Body of pancreas (tissue), 4 donors: ENCODE data around the gene TNP2. TPM values are rescaled to one million over a fixed set of nuclear protein-coding genes. Genes with fewer than 3 reads are reported as not detected.

ENCODE experiments used
- ATAC-seq: fragments of 150-250 bp; one replicate; pipeline ENCODE4 v1.9.1; 2016
- DNase-seq, 4 donors: peaks; one replicate each; pipeline ENCODE4 v3.0.0-alpha.2; 2019
- H3K27ac ChIP-seq, 4 donors: fragments of 200-600 bp; sonication (generic); 1 replicate in 3 of 4; 2 replicates in 1 of 4; pipeline versions ENCODE4 v1.5.1 to v1.6.1; 2016 to 2019; ENCODE audit warnings: mild to moderate bottlenecking in 1 of 4, mixed read lengths in 1 of 4, moderate library complexity in 1 of 4
- H3K27me3 ChIP-seq, 2 donors: fragments of 200-600 bp; sonication (generic); one replicate each; pipeline ENCODE4 v1.6.0; 2016; ENCODE audit warnings: mild to moderate bottlenecking in 1 of 2
- H3K36me3 ChIP-seq, 2 donors: fragments of 200-600 bp; sonication (generic); replicated peaks in 1 of 2; 2 replicates each; pipeline ENCODE4 v1.5.1; 2016; ENCODE audit warnings: low read depth in 2 of 2; ENCODE audit not compliant: insufficient read depth in 1 of 2
- H3K4me1 ChIP-seq: fragments of 200-600 bp; sonication (generic); one replicate; pipeline ENCODE4 v1.6.0; 2016
- H3K4me3 ChIP-seq, 2 donors: fragments of 200-600 bp; sonication (generic); 1 replicate in 1 of 2; 2 replicates in 1 of 2; pipeline ENCODE4 v1.5.1; 2016 to 2019
- H3K9me3 ChIP-seq, 3 donors: fragments of 200-600 bp; sonication (generic); 1 replicate in 2 of 3; 2 replicates in 1 of 3; pipeline ENCODE4 v1.5.1; 2016
- POLR2A ChIP-seq, 3 donors: fragments of 450-650 bp; IDR thresholded peaks; one replicate each; pipeline ENCODE4 v1.6.1; 2016; ENCODE audit warnings: antibody characterized with exemption in 3 of 3, mild to moderate bottlenecking in 2 of 3
- WGBS, 2 donors: methylation state at CpG; one replicate each; pipeline ENCODE4 v1.1.5; 2017; 5-methylcytosine and 5-hydroxymethylcytosine counted together
- intact Hi-C: fragments of 100-400 bp; cut with DNase I; formaldehyde crosslinking; loops from one replicate; pipeline ENCODE4 v1.15.1; 2023
- total RNA-seq, 2 donors: library from RNA; depleted of rRNA; stranded (reverse); fragments of >200 nt; gene quantifications; one replicate each; pipeline ENCODE4 v1.1.0, GENCODE V29; 2016
- TF ChIP-seq, protein P1 (sequence below), 7 experiments: fragments of 450-650 bp in 4 of 7; fragments of 200-600 bp in 3 of 7; sonication (generic) in 3 of 7; IDR thresholded peaks; one replicate each; pipeline ENCODE4 v1.5.1; 2016 to 2019; ENCODE audit warnings: antibody characterized with exemption in 7 of 7

The TNP2 gene
- total RNA-seq, 2 donors from 2014 or later, result not detected

DNA sequence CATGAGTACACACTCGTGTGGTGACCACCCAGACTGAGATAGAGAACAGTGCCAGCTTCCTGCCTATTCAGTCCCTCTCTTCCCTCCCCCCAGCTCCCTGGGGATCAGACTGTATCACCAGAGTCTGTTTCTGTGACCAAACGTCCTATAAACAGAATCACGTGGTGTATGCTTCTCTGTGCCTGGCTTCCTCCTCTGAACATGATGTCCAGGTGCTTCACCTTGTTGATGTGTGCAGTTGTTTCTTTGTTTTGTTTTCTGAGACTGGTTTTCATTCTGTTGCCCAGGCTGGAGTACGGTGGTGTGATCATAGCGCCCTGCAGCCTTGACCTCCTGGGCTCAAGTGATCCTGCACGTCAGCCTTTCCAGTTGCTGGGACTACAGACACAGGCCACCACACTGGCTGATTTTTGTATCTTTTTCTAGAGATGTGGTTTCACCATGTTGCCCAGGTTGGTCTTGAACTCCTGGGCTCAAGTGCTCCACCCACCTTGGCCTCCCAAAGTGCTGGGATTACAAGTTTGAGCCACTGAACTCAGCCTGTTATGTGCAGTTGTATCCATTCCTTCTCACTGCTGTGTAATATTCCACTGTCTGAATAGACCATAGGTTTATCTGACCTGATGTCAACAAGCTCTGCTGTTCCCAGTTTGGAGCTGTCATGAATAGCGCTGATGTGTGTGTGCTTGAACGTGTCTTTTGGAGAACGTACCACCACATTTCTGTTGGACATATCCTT lies 40.9 kb upstream of the TNP2 start:
- Histone ChIP-seq H3K27ac (no peak overlapping the region), H3K9me3 (no peaks in the 10 kb centered on the region), H3K27me3 (no peaks in the 10 kb centered on the region), H3K4me3 (no peak overlapping the region), H3K36me3 (no peaks in the 10 kb centered on the region), H3K4me1 (peaks cover 16% of the 10 kb centered on the region)
- 58 to 71% methylated on average over 9 of the region's 9 CpGs for WGBS, 2 donors
- TF ChIP-seq, protein P1, sequence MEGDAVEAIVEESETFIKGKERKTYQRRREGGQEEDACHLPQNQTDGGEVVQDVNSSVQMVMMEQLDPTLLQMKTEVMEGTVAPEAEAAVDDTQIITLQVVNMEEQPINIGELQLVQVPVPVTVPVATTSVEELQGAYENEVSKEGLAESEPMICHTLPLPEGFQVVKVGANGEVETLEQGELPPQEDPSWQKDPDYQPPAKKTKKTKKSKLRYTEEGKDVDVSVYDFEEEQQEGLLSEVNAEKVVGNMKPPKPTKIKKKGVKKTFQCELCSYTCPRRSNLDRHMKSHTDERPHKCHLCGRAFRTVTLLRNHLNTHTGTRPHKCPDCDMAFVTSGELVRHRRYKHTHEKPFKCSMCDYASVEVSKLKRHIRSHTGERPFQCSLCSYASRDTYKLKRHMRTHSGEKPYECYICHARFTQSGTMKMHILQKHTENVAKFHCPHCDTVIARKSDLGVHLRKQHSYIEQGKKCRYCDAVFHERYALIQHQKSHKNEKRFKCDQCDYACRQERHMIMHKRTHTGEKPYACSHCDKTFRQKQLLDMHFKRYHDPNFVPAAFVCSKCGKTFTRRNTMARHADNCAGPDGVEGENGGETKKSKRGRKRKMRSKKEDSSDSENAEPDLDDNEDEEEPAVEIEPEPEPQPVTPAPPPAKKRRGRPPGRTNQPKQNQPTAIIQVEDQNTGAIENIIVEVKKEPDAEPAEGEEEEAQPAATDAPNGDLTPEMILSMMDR (IDR thresholded peaks at IDR 0.05), result no peak
- no peak for TF ChIP-seq POLR2A (IDR thresholded peaks at IDR 0.05)
- ATAC-seq (no peak), DNase-seq (no peak)
- intact Hi-C loops, result no loop called here

DNA sequence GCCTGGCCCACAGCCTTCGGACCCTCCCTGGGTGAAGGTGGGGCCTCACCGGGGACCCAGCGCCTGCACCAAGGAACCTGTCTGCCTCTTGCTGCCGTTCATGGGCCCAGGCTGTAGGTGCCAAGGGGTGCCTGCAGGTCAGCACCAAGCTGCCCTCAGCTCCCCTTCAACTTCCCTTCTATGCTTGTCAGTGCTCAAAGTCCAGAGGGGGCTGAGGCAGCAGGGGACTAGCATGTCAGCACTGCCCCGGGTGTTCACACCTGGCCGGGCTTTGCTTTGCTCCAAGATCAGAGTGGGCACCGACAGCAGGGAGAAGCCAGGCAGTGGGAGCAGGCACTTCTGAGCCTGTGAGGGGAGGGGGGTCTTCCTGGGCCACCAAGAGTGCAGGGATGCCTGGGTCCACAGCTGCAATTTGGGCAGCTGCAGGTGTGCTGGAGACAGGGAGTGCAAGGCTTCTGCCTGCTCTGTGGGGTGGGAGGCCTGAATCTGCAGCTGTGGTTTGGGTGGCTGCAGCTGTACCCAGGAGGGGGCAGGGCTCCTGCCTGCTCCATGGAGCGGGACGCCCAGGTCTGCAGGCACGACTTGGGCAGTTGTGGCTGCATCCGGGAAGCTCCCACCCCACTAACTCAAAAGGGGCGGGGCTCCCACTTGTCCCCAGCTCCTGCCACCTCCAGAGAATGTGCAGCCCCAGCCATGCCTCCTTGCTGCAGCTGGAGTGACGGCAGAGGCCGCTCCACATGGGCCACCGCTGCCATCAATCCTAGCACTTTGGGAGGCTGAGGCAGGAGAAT lies 39.6 kb upstream of the TNP2 start:
- ATAC-seq (no peak), DNase-seq (no peak)
- Histone ChIP-seq H3K36me3 (no peaks in the 10 kb centered on the region), H3K4me3 (no peak overlapping the region), H3K27ac (no peak overlapping the region), H3K27me3 (no peaks in the 10 kb centered on the region), H3K9me3 (no peaks in the 10 kb centered on the region), H3K4me1 (peaks cover 16% of the 10 kb centered on the region)
- TF ChIP-seq, protein P1 (IDR thresholded peaks at IDR 0.05), result no peak
- no peak for TF ChIP-seq POLR2A (IDR thresholded peaks at IDR 0.05)
- intact Hi-C loops, result no loop called here
- WGBS, 2 donors, result 68 to 73% methylated on average over 4 to 15 of the region's 15 CpGs

DNA sequence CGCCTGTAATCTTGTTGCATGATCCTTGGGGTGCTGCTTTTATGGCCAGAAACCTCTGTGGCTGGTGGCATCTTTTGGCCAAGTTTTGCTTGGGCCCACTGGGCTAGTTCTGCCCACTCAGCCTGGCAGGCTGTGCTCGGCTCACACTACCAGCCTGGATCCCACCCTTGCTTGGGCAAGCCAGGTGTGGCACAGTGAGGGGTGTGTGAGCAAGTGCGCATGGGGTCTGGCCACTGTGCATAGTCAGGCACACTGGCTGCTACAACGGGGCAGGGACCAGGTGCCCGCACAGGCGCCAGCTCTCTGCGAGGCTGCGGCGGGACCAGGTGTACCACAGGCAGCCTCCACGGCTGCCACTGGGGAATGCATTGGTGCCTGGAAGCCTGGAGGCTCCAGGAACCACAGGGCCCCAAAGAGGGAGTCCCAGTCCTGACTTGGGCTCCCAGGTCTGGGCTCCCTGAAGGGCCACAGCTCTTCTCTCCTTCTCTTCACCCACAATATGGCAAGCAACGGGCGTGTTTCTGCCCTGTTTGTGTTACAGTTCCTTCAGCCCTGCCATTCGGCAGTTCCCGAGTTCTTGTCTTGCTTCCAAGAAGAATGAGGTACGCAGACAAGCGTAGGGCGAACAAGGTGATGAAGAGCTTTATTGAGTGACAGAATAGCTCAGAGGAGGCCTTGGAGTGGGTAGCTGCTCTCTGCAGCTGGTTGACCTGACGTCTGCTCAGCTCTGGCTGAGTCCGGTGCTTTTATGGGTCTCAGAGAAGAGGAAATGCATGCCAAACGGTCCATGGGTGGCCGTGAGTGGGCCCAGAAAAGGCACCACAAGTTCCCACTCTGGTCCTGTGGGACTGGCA lies 38.7 kb upstream of the TNP2 start:
- intact Hi-C loops, result no loop called here
- no peaks in the 10 kb centered on the region for H3K36me3 ChIP-seq
- DNase-seq (no peak), ATAC-seq (no peak)
- TF ChIP-seq, protein P1 (IDR thresholded peaks at IDR 0.05), result no peak
- TF ChIP-seq POLR2A (IDR thresholded peaks at IDR 0.05), result no peak
- H3K27ac ChIP-seq, result no peak overlapping the region
- H3K4me1 ChIP-seq, result peaks cover 11% of the 10 kb centered on the region
- no peaks in the 10 kb centered on the region for H3K9me3 ChIP-seq
- H3K4me3 ChIP-seq, result no peak overlapping the region
- 87% methylated on average over 13 to 19 of the region's 21 CpGs for WGBS, 2 donors
- H3K27me3 ChIP-seq, result no peaks in the 10 kb centered on the region

DNA sequence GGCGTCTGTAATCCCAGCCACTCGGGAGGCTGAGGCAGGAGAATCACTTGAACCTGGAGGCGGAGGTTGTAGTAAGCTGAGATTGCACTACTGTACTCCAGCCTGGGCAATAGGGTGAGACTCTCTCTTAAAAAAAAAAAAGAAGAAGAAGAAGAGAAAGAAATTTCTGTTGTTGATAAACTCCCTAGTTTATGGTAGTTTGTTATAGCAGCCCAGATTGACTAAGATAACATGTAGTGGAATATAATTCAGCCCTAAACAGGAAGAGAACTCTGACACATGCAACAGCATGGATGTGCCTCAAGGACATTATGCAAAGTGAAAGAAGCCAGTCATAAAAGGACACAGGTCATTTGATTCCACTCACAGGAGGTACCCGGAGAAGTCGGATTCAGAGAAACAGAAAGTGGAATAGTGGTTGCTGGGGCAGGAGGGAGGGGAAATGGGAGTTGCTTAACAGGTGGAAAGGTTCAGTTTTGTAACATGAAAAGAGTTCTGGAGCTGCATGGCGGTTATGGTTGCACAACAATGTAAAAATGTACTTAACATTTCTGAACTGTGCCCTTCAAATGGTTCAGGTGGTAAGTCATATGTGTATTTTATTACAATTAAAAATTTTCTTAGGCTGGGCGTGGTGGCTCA lies 38.0 kb upstream of the TNP2 start:
- ATAC-seq (no peak), DNase-seq (no peak)
- H3K36me3 ChIP-seq, result no peaks in the 10 kb centered on the region
- 78% methylated on average over 7 of the region's 7 CpGs for WGBS, 2 donors
- no peaks in the 10 kb centered on the region for H3K27me3 ChIP-seq
- H3K27ac ChIP-seq, result no peak overlapping the region
- no peak overlapping the region for H3K4me3 ChIP-seq
- TF ChIP-seq, protein P1 (IDR thresholded peaks at IDR 0.05), result no peak
- TF ChIP-seq POLR2A (IDR thresholded peaks at IDR 0.05), result no peak
- intact Hi-C loops, result no loop called here
- no peaks in the 10 kb centered on the region for H3K9me3 ChIP-seq
- H3K4me1 ChIP-seq, result peaks cover 4% of the 10 kb centered on the region
